NOMO-1 (cell line): ENCODE data around the gene DAPK1.
A peak's percentile ranks its signal among the peaks of the same experiment; 100 is the strongest.

Experiments used
- DNase-seq, 2 experiments: peaks; one replicate each; lab custom pipeline; 2025; ENCODE audit not compliant: unreplicated experiment in 2 of 2; lab: John Stamatoyannopoulos, UW

Gene DAPK1

DNA sequence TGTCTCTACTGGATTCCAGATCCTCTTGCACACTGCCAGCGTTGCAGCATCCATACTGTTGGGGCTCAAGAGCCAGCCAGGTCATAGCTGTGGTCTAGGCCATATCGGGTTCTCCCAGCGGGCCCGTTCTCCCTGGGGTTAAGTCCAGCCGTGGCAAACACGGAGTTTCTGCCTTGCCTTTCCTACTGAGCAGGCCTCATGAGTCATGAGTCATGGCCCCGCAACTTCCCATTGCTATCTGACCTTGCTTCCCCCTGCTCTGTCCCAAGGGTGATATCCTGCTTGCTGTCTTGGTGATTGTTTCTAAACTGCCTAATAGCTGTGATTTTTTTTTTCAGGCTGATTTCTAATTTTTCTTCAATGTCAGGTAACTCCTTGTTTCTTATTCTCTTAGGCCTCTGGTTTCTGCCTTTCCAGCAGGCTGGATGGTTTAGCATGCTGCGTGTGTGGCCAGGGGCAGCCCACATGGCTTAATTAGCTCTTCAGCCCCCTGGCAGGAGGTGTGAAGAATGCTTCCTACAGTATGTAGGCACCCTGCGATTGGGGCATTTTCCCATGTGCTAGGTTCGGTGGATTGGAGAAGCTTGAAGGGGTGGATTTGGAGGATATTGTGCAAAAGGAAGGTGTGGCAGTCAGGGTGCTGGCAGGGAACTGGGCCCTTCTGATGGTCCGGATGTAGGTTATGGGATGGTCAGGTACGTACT lies 18.7 kb downstream of the DAPK1 start:
- DNase-seq: peak; percentile 19 to 58

DNA sequence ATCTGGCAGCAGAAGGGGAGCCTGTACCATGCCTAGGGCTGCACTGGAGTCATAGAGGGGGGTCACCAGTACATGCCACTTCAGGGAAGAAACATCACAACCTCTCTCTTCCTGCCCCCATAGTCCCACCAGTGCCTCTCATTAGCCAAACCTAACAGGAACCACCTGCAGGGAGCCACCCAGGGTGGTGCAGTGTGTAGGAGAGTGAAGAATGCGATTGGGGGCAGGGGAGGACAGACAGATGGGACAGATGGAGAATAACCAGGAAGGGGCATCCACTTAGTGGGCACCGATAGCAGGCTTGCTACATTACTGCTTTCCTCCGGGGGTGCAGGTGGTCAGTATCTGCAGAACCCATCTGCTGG lies 19.2 kb downstream of the DAPK1 start:
- DNase-seq: no peak

DNA sequence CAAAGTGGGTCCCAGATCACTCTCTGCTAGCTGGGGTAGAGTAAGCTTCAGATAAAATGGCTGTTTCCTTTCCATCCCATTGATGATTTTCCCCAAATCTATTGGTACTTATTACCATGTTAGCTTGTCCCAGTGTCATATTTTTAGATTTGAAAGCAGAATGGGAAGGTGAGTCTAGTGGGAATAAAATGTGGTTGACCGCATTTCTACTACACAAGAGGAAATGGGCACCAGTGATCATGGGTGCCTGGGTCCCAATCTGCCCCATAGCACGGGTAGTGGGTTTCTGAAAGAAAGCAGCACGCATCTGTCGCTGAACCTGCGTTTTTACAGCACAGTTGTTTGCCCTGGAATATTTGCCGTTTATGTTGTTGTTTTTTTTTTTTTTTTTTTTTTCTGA lies 20.1 kb downstream of the DAPK1 start:
- DNase-seq: no peak

DNA sequence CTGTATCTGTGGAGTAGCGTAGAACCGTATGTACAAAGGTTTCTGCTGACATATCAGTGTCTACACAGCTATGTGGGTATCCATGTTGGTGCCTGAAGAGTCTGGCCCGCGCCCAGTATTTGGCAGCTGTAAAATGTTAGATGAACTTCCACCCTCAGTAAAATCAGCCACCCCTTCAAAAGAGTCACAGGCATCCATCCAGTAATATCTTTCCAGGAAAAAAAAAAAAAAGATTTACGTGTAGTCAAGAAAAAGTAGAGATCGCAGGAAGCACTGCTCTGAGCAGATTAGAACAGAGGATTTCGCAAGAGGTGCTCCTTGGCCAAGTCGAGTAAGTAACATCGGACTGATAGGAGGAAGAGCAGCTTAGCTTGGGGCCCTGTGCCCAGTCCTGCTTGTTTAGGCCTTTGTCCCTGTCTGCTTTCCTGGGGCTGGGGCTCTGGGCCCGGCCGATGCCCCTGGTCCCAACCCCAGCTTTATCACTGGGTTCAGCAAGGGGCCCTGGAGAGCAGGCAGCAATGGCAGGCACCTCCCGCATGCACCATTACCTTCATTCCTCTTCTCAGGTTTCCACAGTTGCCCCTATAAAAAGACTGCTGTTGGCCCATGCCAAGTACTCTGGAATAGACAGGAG lies 21.2 kb downstream of the DAPK1 start:
- peak; percentile 62 to 67 for DNase-seq

DNA sequence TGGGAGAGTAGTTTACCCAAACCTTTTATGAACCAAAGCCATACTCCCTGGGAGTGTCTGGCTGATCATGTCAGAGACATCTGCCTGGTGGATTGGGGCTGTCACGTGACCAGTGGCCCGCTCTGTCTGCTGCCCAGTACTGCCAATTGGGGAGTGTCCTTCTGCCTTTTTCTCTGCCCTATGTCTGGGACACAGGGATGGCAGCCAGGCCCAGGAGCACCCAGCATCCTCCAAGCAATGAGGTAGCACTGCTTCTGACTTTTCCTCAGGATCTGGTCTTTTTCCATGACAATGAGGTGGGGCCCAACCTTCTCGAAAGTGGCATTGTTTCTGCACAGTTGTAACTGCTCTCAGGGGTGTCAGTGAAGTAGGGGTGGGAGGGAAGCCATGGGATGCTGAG lies 21.8 kb downstream of the DAPK1 start:
- DNase-seq: no peak

DNA sequence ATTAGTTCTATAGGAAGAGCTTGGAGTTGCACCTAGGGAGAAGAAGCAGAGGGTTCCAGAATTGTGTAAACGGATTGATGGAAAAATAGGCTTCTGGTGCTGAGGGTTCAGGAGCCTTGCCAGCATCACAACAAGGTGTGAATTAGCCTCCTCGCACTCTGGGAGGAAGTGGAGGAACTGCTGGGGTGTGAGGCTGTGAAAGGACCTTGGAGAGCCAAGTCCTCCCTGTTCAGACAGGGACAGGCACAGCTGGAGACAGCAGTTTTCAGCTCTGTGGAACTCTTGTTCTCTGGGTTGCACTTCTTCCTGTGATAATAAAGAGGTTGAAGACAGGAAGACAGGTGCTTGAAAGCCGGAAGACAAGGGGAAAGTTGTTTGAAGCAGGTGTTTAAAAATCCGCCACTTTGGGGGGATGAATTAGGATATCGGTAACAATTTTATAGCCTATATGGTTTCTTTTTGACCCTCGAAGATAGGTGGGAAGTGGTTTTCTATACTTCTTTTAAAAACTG lies 22.6 kb downstream of the DAPK1 start:
- DNase-seq: no peak

DNA sequence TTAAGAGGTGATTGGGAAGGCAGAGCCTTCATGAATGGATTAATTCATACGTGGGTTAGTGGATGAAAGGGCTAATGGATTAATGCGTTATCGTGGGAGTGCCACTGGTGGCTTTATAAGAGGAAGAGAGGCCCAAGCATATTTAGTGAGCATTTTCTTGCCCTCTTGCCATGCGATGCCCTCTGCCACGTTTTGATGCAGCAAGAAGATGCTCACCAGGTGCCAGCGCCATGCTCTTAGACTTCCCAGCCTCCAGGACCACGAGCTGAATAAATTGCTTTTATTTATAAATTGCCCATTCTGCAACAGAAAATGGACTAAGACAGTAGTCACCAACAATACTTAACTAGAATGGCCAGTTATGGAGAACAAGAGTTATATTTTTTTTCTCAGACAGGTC lies 24.2 kb downstream of the DAPK1 start:
- no peak for DNase-seq

DNA sequence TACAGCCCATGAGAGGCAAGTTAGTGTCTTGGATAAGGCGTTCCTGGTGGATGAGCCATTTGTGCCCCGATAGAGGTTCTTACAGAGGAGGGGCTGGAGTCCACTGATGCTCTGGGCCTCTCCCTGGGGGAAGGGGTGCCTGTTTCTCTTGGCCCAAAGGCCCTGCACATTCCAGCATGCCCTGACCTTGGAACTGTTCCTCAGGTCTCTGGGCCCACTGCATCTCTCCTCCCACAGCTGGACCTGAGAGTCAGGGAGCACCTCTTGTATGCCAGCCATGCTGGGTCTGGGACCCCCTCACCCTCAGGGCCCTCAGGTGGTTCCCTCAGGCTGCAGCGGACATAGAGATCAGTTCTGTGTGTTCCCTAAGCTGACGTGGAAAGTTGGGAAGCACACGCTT lies 26.4 kb downstream of the DAPK1 start:
- DNase-seq: no peak

DNA sequence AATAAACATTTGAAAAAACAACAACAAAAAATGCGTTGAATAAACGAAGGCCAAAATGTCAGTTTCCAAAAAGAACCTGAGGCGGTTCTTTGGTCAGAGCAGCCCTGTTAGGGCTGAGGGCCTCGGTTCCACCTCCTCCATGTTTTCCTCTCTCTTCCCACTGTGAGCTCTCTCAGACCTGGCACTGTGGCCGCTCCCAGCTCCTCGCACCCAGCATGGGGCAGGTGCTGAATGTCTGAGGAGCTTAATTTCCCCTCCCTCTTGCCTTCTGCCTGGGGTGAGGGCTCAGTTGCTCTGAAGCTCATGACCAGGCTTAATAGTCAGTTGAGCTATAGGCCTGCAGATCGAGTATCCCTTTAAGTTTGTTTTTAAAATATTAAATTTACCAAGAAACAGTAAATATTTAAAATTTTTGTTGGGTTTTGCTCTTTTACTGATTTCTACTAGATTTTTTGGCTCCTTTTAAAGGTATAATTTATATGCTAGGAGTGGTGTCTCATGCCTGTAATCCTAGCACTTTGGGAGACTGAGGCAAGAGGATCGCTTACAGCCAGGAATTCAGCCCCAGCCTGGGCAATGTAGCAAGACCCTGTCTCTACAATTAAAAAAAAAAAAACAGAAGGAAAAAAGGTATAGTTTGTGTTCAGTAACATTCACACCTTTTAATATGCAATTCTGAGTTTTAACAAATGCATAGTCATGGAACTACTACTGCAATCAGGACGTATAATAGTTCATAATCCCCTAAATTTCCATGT lies 28.1 kb downstream of the DAPK1 start:
- DNase-seq: no peak

DNA sequence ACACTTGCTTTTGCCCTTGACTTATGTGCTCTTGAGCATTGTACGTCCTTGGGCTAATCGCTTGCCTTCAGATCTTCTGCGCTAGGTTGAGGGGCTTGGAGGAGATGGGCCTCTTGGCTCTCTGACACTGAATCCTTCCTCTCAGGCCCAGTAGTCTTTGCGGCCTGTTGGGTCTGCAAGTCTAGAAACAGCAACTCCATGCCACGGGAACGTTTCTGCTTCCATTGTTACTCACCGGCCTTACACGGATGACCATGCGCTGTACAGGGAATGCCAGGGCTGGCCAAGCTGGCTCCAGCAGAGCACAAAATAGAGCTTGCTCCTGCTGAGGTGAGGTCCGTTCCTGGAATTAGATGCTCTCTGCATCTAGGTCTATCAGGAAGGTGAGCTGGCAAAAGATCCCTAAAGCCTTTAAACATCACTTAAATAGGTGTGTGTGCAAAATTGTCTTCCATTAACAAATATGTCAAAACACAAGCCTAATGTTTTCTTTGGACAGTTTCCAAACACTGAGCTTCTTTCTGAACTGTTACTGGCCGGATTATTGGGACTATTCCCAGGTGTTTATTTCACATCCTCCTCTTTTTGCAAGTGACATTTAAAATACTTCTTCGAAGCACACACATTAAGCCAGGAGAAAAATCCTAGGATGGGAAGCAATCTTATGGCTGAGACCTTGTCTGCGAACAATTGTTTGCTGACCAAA lies 29.7 kb downstream of the DAPK1 start:
- DNase-seq: no peak

DNA sequence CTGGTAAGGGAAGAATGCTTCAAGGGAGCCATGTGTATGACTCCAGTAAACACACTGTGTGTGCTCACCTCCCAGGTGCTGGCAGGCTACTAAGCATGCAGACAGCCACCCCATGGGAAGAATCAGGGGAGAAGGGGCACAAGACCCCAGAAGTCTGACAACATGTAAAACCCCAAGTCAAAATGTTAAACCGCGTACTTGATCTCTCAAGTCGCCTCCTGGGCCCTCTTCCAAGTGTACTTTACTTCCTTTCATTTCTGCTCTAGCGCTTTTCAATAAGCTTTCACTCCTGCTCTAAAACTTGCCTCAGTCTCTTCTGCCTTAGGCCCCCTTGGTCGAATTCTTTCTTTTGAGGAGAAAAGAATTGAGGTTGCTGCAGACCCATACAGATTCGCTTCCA lies 31.3 kb downstream of the DAPK1 start:
- DNase-seq: no peak

DNA sequence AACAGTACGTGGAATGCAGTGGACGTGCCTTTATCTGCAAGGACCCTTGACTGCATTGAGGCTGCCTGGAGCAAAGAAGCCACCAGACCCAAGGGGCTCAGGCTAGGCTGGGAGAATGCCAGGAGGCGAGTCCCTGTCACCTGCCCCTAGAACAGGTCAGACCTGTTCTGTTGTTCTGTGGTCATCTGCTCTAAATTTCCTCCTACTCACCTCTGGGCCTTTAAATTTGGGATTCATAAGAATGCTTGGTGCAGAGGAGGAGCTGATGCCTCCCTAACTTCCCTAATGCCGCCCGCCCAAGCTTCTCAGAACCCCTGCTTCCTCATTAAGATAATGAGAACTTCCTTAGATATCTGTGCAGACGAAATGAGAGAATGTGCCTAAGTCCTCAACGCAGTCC lies 32.0 kb downstream of the DAPK1 start:
- peak; percentile 25 to 43 for DNase-seq

DNA sequence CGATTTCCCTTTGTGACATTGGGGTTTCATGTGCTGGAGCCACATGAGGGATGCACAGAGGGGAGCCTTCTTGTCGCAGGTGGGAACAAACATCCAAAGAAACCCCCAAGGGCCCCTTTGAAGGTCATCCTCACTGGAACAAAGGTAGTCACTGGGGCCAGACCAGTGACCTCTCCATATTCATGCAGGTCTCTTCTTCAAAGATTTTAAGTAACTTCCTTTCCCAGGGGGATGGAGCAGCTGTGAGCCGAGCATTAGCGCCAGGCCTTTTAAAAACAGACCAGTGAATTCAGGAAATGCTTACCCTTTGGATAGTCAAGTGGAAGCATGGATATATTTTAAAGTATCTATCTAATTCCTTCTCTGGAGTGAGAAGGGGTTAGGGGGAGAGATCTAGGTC lies 33.0 kb downstream of the DAPK1 start:
- DNase-seq: no peak

DNA sequence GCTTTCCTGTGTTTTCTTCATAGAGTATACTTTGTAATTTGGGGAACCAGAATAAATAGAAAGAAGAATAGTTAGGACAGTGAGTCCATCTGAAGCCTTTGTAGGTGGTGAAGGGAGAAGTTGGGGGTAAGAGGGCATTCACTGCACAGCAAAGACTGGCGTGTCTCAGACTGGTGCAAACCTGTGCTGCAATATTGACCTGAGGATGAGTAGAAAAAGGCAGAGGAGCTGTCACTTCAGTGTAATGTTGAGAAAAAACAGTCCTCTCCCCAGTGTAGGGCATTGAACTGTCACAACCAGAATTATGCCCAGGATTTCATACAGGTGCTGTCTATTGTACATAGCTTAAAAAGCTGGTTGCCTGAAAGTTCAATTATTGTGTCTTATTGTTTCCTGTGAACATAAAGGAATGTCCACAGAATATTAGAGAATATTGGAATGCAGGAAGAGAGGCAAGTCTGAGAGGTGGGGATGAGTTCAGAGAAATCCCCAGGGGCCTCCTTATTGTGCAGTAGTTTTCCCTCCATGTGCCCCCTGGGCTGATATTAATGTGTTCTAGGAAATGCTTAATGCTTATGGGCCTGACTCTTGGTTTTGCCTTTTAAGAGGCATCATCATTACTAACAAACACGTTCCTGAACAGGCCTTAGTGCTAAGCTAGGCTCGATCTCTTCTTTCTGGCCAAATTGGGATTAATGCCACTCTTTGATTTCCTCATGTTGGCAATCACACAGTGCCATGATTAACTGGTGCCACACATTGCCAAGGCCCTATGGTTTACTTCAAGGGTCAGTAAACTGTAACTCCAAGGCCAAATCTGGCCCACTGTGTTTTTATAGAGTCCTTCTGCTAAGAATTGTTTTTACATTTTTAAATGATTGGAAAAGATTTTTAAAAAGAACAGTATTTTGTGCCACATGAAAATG lies 34.0 kb downstream of the DAPK1 start:
- no peak for DNase-seq

DNA sequence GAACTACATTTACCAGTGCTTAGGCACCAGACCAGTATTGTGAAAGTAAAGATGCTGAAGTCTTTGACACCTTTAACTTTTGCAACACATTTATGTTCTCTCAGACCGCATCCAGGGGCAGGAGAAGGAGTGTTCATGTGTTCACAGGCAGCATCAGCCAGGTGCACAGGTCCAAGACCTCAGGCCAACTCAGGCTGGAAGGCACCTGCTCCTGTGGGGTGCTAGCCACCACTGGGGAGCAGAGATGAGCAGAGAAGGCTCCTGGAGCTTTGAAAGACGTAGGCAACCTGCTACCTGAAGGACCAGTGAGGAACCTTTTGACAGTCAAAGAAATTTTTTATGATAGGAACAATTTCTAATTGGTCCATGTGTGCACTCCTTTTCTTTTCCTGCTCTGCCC lies 35.6 kb downstream of the DAPK1 start:
- DNase-seq: no peak

DNA sequence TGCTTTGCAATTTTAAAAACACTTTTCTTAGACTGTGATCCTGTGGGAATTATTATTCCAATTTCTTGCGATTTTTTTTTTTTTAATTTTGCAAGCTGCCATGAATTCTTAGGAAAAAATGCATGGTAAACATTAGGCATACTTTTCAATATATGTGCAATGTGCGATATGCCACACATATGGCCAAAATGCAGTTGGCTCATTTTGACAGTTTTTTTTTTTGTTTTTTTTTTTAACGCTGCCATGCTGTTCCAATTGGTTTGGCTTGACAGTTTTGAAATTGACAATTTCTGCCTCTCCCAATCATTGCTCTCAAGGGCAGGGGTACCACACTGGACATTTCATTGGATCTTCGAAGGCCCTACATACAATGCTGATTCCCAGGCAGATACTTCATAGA lies 36.4 kb downstream of the DAPK1 start:
- DNase-seq: no peak

DNA sequence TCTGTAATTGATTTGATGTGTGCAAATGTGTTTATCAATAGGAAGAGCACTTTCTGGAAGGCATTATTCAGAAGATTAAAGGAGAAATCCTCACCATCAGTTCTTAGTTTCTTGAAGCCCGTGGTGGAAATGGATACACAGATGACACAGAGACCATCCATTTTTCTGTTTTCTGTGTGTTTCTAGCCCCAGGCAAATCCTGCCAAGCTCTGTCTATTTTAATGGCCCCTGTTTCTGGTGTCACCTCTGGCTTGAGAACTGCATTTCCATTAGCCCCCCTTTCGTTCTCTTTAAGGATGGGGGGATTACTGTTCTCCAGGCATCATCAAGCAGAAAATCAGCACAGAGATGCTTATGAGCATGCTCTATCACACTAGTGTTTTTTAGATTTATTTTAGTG lies 37.3 kb downstream of the DAPK1 start:
- DNase-seq: no peak

DNA sequence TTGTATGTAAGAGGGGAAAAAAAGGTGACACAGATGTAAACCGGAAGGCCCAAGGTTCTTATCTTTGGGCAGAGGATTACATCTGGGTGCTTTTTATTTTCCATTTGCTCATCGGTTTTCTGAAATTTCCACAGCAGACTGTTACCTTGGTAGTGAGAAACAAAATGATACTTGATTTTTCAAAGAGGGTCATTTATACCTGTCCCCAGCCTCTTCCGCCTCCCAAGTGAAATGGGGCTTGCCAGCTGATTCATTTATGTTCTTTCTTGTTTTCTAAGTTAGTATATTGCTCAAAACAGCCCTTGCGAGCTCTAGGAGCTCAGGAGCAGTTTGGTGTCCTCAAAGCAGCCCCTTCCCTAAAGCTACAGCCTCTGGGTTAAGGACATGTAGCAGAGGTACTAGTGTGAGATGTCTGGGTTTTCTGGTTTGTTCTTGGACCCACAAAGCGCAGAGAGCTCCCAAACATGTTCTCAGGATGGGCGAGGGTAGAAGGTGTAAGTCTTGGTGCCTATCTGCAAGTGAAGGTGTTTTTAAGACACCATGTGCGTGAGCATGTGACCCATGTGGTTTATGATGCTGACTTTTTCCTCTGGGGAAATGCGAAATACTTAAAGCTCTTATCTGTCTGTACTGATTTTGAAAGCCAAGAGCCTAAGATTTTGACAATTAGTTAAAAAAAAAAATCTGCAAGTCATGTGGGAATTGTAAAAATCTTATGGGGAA lies 38.3 kb downstream of the DAPK1 start:
- no peak for DNase-seq

DNA sequence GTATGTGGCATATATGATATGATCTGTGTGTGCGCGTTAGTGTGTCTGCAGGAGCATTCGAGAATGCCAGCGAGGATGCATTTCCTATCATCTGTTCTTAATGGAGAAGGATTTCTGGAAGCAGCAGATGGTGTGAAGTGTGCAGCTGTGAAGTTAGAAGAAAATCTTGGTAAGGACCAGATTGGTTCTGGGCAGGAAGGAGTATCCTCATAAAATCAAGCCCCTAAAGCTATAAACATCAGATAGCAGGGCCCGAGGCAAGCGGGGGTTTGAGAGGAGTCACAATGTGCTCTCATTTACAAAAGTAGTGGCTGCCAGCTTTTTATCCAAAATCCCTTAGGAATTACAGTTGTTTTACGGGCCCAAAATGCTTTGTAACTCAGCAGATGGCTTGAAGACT lies 40.0 kb downstream of the DAPK1 start:
- no peak for DNase-seq
